ENCODE results near the gene AMDHD1. TPM values are rescaled to one million over a fixed set of nuclear protein-coding genes. Genes with fewer than 3 reads are reported as not detected.

Gene AMDHD1
- total and polyA plus RNA-seq, 2 donors (not counting 3 experiments of a cell fraction or from before 2014, with no cell fraction given): not detected

DNA sequence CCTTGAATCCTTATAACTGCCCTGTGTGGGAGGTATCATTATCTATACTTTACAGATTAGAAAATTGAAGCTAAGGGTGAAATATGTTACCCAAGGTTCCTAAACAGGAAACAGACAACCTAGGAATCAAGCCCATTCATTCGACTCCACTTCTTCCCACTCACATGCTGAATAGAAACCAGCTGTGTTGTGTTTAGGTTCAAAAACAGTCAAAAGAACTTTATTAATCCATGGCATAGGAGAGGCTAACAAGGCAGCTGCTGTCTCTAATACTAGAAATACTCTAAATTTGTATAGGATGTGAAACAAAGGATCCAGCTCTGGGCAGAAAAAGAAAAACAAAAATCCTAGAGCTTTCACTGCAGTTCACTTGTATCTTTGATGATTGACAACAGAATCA is 9.9 kb downstream of the AMDHD1 start:
- intact Hi-C loops (cut with micrococcal nuclease): loop anchor here (5.0 kb wide), 1 partner anchor 36 kb away; no protein-coding TSS in a partner anchor
- H3K79me2 ChIP-seq (ENCODE audit: control insufficient read depth, insufficient read depth, low read length): no peaks in the 10 kb centered on the region
- H3K9me3 ChIP-seq (replicated peaks; ENCODE audit: control insufficient read depth, insufficient read depth, low read length): no peaks in the 10 kb centered on the region
- ChIA-PET CTCF (interaction anchor here (0.9 to 1.8 kb wide), 3 partner anchors 9 to 34 kb away, joined by 3 to 6 read pairs (median 5); no protein-coding TSS in a partner anchor), POLR2A (no interaction called here)
- no peak overlapping the region for H3K4me3 ChIP-seq (replicated peaks in 1 of 3; ENCODE audit: insufficient read depth in 1 of 3, low read depth in 1 of 3, low read length in 3 of 3)
- H3K9ac ChIP-seq (replicated peaks; ENCODE audit: extremely low read depth, insufficient read depth, low read length): no peak overlapping the region
- DNase-seq (ENCODE audit: low read depth, low spot score) (no peak), FAIRE-seq (no peak)
- H3K27me3 ChIP-seq (ENCODE audit: control insufficient read depth in 2 of 2, insufficient read depth in 2 of 2, low read length in 2 of 2): peaks cover 29 to 45% of the 10 kb centered on the region in 2 experiments
- no peak overlapping the region for H3K27ac ChIP-seq (ENCODE audit: insufficient read depth, low read depth, low read length)
- dilution Hi-C loops (cut with MboI; ENCODE audit: extremely low pct_ligation_motif_present, low sequenced_read_pairs): no loop called here
- H2AFZ ChIP-seq (ENCODE audit: low read depth, low read length): no peak overlapping the region
- no peaks in the 10 kb centered on the region for H3K9me1 ChIP-seq (replicated peaks; ENCODE audit: control insufficient read depth, extremely low read depth, insufficient read depth, low read length)
- TF ChIP-seq MYC (IDR thresholded peaks at IDR 0.05; ENCODE audit: low read depth, low read length): no peak
- TF ChIP-seq FOS (IDR thresholded peaks at IDR 0.05; ENCODE audit: borderline replicate concordance, insufficient read depth, low read length): no peak
- BruUV-seq (replicated peaks): no TSS peak
- H4K20me1 ChIP-seq (replicated peaks; ENCODE audit: control insufficient read depth, extremely low read depth, insufficient read depth, low read length): no peaks in the 10 kb centered on the region
- no peak overlapping the region for H3K4me2 ChIP-seq (ENCODE audit: insufficient read depth, low read length)
- no peaks in the 10 kb centered on the region for H3K36me3 ChIP-seq (ENCODE audit: control insufficient read depth in 2 of 2, extremely low read depth in 1 of 2, insufficient read depth in 2 of 2, low read length in 2 of 2)
- H3K4me1 ChIP-seq (ENCODE audit: control insufficient read depth, extremely low read depth, insufficient read depth, low read length): no peaks in the 10 kb centered on the region

DNA sequence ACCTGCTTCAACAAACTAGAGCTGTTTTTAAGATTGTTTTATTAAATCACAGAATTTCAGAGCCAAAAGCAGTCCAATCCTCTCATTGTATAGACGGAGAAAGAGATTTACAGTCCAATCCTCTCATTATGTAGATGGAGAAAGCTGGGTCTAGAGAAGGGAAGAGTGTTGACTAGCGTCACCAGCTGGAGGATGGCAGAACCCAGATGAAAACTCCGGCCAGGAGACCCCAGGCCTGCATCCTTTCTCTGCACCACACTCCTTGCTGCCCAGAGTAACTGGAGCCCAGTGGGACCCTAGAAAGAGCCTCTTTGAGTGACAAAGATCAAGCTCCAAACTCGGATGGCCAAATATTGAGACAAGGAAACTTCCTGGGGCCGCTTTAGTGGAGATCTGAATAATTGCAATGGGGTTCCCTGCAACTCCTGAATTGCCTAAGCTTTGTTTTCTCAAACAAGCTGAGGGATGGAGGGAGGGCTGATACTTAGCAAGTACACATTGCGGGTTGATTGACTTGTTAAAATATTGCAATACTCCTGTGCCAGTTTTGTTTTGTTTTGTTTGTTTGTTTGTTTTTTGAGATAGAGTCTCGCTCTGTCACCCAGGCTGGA is 12.5 kb downstream of the AMDHD1 start:
- intact Hi-C loops (cut with micrococcal nuclease) (no loop called here), dilution Hi-C loops (cut with MboI; ENCODE audit: extremely low pct_ligation_motif_present, low sequenced_read_pairs) (no loop called here)
- no peaks in the 10 kb centered on the region for H3K36me3 ChIP-seq (ENCODE audit: control insufficient read depth in 2 of 2, extremely low read depth in 1 of 2, insufficient read depth in 2 of 2, low read length in 2 of 2)
- DNase-seq (ENCODE audit: low read depth, low spot score) (no peak), FAIRE-seq (no peak)
- no peak for TF ChIP-seq POLR2AphosphoS5 (IDR thresholded peaks at IDR 0.05; ENCODE audit: insufficient read depth, low read depth, low read length)
- no peak for TF ChIP-seq JUN (IDR thresholded peaks at IDR 0.05; ENCODE audit: borderline replicate concordance, insufficient read depth, insufficient read length, low read depth)
- TF ChIP-seq, protein P1, sequence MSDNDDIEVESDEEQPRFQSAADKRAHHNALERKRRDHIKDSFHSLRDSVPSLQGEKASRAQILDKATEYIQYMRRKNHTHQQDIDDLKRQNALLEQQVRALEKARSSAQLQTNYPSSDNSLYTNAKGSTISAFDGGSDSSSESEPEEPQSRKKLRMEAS (IDR thresholded peaks at IDR 0.05; ENCODE audit: insufficient read depth, insufficient read length): no peak
- TF ChIP-seq POLR2A (IDR thresholded peaks at IDR 0.05; ENCODE audit: low read depth, low read length): no peak
- no peak for TF ChIP-seq EZH2 (IDR thresholded peaks at IDR 0.05; ENCODE audit: borderline replicate concordance, low read depth, low read length, severe bottlenecking)
- no peak for TF ChIP-seq CTCF (IDR thresholded peaks at IDR 0.05; ENCODE audit: extremely low read depth in 1 of 2, insufficient read depth in 1 of 2, low read depth in 1 of 2, low read length in 2 of 2)
- TF ChIP-seq GATA2 (IDR thresholded peaks at IDR 0.05; ENCODE audit: insufficient read depth, insufficient read length, low read depth, low read length): no peak
- no peak for TF ChIP-seq MYC (IDR thresholded peaks at IDR 0.05; ENCODE audit: low read depth, low read length)
- no peak for TF ChIP-seq FOS (IDR thresholded peaks at IDR 0.05; ENCODE audit: borderline replicate concordance, insufficient read depth, low read length)
- no peak overlapping the region for H2AFZ ChIP-seq (ENCODE audit: low read depth, low read length)
- BruUV-seq (replicated peaks): no TSS peak
- no peaks in the 10 kb centered on the region for H3K79me2 ChIP-seq (ENCODE audit: control insufficient read depth, insufficient read depth, low read length)
- no peak overlapping the region for H3K9ac ChIP-seq (replicated peaks; ENCODE audit: extremely low read depth, insufficient read depth, low read length)
- POLR2A ChIA-PET: no interaction called here
- H3K9me1 ChIP-seq (replicated peaks; ENCODE audit: control insufficient read depth, extremely low read depth, insufficient read depth, low read length): no peaks in the 10 kb centered on the region
- CTCF ChIA-PET: interaction anchor here (0.7 to 2.4 kb wide), 7 partner anchors 9 to 51 kb away, joined by 3 to 12 read pairs (median 4); partner anchors contain the start of genes AMDHD1 and CCDC38
- no peak overlapping the region for H3K4me2 ChIP-seq (ENCODE audit: insufficient read depth, low read length)
- H3K27ac ChIP-seq (ENCODE audit: insufficient read depth, low read depth, low read length): no peak overlapping the region
- H3K9me3 ChIP-seq (replicated peaks; ENCODE audit: control insufficient read depth, insufficient read depth, low read length): no peaks in the 10 kb centered on the region
- H4K20me1 ChIP-seq (replicated peaks; ENCODE audit: control insufficient read depth, extremely low read depth, insufficient read depth, low read length): no peaks in the 10 kb centered on the region
- peaks cover 25 to 33% of the 10 kb centered on the region in 2 experiments for H3K27me3 ChIP-seq (ENCODE audit: control insufficient read depth in 2 of 2, insufficient read depth in 2 of 2, low read length in 2 of 2)
- no peaks in the 10 kb centered on the region for H3K4me1 ChIP-seq (ENCODE audit: control insufficient read depth, extremely low read depth, insufficient read depth, low read length)
- H3K4me3 ChIP-seq (replicated peaks in 1 of 3; ENCODE audit: insufficient read depth in 1 of 3, low read depth in 1 of 3, low read length in 3 of 3): no peak overlapping the region
